ENCODE results near the gene SORCS1.

Gene SORCS1

GRCh38 chr10:106741006-106741530 lies 423.4 kb downstream of the SORCS1 start:
- DNase-seq (ENCODE audit: low spot score), result no peak

GRCh38 chr10:106740071-106740470 lies 424.4 kb downstream of the SORCS1 start:
- DNase-seq (ENCODE audit: low spot score), result no peak

DNA sequence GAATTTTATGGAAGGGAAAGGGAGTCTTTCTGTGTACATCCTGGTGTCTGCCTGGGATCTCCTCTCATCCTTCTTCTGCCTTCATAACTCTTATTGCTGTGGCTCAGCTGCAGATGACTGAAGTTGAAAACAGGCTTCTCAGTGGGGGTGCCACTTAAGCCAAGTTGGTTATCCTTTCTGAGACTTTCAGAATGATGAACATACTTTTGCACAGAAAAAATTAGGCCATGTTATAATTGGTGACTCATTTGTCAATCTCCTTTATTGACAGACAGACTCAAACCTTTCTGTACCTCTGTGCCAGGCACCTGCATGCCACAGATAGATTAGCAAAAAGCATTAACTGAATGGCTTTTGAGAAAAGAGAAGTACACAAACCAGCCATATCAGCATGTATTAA lies 430.3 kb downstream of the SORCS1 start:
- no peak for DNase-seq (ENCODE audit: low spot score)

GRCh38 chr10:106728232-106728631 lies 436.3 kb downstream of the SORCS1 start:
- no peak for DNase-seq (ENCODE audit: low spot score)

DNA sequence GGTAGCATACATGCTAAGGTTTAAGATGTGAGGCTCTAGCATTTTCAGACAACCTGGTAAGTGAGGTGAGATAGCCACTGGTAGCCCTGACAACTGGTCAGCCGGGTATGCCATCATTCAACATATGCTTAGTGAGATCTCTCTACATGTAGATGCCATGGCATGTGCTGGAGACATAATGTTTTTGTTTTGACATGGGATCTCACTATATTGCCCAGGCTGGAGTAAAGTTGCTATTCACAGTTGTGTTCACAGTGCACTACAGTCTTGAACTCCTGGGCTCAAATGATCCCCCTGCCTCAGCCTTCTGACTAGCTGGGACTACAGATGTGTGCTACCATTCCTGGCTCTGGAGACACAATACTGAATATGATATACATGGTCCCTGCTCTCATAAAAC lies 437.3 kb downstream of the SORCS1 start:
- DNase-seq (ENCODE audit: low spot score), result no peak

GRCh38 chr10:106722524-106722923 lies 442.0 kb downstream of the SORCS1 start:
- DNase-seq (ENCODE audit: low spot score), result no peak

GRCh38 chr10:106720683-106721082 lies 443.8 kb downstream of the SORCS1 start:
- DNase-seq (ENCODE audit: low spot score), result no peak

DNA sequence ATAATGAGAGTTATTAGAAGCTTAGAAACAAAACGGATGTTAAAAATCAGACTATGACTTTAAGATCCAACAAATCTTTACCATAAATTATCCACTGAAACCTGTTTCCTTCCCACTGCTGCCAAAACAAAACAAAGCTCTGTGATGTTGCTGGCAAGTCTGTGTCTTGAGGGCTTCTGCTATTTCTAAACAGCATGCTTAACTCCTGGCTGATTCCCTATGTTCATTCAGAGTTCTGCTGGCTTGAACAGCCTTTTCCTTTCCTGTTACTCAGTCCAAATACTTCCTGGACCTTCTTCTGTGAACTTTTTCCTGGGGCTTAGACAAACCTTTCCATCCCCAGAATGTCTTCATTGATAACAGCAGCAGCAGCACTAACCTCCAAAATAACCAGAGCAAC lies 448.1 kb downstream of the SORCS1 start:
- no peak for DNase-seq (ENCODE audit: low spot score)

GRCh38 chr10:106714734-106715555 lies 449.6 kb downstream of the SORCS1 start:
- no peak for DNase-seq (ENCODE audit: low spot score)

DNA sequence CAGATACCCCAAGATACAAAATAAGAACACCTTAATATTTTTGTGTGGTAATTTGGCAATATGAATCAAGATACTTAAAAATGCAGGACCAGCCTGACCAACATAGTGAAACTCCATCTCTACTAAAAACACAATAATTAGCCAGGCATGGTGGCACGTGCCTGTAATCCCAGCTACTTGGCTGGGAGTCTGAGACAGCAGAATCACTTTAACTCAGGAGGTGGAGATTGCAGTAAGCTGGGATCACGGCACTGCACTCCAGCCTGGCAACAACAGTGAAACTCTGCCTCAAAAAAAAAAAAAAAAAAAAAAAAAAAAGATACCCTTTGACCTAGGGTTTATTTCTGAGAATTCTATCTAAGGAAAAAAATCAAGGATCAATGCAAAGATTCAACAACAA lies 450.7 kb downstream of the SORCS1 start:
- DNase-seq (ENCODE audit: low spot score), result no peak

DNA sequence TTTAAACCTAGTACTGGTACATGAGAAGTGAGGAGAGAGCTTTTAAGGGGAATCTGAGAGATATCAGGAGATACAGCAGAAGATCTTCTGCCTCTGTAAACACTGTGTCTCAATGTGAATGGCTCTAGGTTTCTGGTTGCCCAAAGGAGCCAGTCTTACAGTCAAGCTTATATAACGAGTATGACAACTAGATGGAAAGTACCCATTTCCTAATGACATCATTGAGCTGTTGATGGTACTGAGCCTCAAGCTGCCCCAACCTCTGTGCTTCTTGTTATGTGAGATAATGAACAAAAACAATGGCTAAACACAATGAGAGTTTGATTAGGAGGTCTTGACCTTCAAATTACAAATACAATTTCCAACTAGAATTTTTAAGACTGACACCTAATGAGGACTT lies 451.5 kb downstream of the SORCS1 start:
- DNase-seq (ENCODE audit: low spot score), result no peak

DNA sequence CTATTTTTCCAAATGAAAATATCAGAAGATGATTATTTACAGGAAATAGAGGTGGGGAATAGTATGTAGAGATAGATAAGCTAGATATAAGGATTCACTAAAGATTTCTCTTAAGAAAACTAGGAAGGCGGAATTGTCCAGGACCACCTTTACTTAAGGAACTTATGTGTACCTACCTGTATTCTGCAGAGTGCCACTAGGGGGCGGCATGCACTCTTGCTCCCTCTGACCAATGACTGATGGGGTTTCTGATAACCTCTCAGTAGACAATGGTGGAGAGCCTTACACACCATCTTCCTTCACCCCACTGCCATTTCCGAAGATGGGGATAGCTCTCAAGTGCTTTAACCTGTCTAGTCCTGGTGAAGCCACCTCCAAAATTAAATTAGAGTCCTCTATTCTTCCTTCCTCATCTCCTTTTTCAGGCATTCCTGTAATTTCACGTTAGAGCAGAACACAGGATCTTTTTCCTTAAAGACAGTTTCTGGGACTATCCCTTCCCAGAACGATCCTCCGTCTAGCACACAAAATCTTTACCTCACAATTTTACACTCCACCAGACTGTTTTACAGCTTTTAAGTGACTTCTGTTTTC lies 453.1 kb downstream of the SORCS1 start:
- no peak for DNase-seq (ENCODE audit: low spot score)

DNA sequence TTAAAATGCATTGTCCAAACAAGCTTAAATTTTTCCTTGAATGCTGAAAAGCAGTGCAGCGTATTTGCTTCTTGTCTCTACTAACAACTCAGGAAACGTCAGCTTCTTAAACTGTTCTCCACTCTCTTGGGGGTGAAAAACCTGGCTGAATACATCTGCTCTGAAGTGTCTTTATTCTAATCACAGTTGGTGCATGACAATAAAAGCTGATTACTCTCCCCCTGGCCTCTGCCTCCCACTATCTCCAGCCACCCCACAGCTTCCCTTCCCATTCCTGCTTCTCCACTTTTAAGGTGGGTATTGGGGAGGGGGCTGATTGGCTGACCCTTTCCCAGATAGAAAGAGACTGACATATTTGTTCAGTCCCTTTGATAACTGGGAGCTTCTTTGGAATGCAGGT lies 456.0 kb downstream of the SORCS1 start:
- no peak for DNase-seq (ENCODE audit: low spot score)

GRCh38 chr10:106707657-106708056 lies 456.8 kb downstream of the SORCS1 start:
- no peak for DNase-seq (ENCODE audit: low spot score)

DNA sequence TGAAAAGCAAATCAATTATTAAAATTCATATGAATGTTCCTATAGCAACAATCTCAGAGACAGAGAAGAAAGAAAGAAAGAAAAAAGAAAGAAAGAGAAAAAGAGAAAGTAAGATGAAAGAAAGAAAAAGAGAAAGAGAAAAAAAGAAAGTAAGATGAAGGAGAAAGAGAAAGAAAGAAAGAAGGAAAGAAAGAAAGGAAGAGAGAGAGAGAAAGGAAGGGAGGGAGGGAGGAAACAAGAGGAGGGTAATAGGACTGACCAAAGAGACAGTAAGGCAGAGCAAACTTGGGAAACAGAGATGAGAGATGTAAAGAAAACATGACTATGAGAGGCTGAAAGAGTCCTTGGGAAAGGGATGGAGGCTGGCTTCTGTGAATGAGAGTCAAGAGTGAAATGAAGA lies 458.4 kb downstream of the SORCS1 start:
- DNase-seq (ENCODE audit: low spot score), result no peak

- peak; percentile 73 for DNase-seq (ENCODE audit: low spot score)
Observed at GRCh38 chr10:106705681-106706100, 458.8 kb downstream of the SORCS1 start.

- no peak for DNase-seq (ENCODE audit: low spot score)
Observed at GRCh38 chr10:106696239-106696638, 468.3 kb downstream of the SORCS1 start.

DNA sequence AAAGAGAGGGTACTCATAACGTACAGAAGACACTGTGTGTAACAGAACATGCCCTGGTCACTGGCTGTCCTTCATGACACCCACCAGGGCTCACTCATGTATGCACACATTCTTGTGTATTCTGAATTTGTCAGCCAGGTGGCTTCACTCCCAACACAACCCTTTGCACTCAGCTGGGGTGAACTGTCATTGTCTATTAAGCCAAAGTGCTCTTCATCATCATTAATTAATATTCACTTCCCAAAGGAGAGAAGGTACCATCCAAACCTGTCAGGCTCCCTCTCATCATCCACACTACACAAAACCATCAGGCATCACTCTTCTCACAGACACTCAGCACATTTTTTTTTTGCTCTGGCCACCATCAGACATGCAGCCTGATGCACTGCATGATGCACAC lies 469.8 kb downstream of the SORCS1 start:
- no peak for DNase-seq (ENCODE audit: low spot score)

GRCh38 chr10:106682175-106682574 lies 482.3 kb downstream of the SORCS1 start:
- no peak for DNase-seq (ENCODE audit: low spot score)

DNA sequence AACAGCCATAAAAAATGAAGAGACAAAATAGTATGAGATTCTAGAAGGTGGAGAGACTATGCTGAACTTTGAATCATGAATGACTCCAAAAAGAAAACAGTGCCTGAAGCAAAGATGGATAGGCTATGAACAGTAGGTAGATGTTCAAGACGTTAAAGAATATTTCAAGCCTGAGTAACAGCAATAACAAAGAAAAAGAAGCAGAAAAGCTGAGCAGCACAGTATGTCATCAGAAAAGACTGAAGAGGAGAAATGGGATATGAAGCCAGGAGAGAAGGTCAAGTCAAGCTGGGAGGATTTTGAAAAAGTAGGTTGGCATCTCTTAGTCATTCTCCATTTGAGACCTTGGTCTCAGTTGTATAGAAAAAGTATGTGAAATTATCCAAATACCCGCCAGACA lies 484.4 kb downstream of the SORCS1 start:
- no peak for DNase-seq (ENCODE audit: low spot score)

DNA sequence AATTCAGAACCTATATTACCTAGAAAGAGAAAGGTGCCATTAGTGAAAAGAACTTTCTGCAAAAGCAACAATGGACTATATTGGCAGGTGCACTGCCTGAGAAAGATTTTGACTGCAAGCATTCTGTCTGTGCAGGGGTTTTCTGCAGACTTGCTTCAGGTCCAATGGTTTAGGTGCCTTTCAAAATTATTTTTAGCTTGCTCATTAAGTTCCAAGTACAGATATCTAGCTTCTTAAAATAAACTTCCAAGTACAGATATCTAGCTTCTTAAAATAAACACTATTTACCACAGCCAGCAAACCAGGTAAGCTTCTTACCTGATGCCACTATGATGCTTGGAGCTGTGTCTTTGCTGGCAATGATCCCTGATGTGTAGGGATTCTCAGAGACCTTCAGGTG lies 485.2 kb downstream of the SORCS1 start:
- DNase-seq (ENCODE audit: low spot score), result no peak

DNA sequence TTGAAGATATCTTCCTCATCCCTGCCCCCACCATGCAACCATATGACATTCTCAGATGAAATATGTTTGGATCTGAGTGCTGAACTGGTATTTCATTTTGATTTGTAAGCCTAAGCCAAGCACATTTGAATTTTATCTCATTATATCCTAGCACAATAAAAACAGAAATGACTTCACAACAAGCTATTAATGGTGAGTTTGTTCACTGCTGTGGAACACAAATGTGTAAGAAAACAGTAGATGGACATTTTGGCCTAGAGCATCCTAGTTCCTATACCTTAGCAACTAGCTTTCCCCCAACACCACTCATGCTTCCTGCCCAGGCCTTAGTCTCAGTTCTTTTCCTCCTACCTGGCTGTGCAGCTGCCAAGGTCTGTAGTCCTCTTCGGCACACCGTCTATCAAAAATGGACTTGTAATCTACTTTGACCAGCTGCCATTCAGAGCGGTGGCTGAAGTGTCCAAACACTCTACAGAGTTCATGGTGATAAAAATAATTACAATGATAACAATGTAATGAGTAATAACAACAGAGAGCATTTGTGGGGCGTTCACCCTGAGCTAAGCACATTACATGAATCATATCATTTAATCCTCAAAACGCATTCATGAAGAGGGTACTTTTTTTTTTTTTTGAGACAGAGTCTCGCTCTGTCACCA lies 491.9 kb downstream of the SORCS1 start:
- no peak for DNase-seq (ENCODE audit: low spot score)

- DNase-seq (ENCODE audit: low spot score), result no peak
Observed at GRCh38 chr10:106661767-106662140, 502.8 kb downstream of the SORCS1 start.

Measured in ecto neural progenitor cell (in vitro differentiated cells).